OCI-LY7 (cell line): ENCODE measurements around the gene CNGA1.
"Not testable (repeated sequence)": the region's sequence is repeated elsewhere in the genome, so short reads cannot be mapped to it uniquely, and the experiment has no call there.

Experiments
- CTCF ChIP-seq: fragments of 200-600 bp; sonication (generic); conservative IDR thresholded peaks from 2 replicates; pipeline ENCODE4 v1.5.1; 2014; ENCODE audit warnings: mild to moderate bottlenecking, antibody characterized with exemption, low read length, moderate library complexity, mixed read lengths
- EZH2phosphoT487 ChIP-seq: fragments of 200-600 bp; sonication (generic); IDR thresholded peaks from 2 replicates; pipeline ENCODE4 v1.6.1; 2018; ENCODE audit warnings: low read depth, borderline replicate concordance, mild to moderate bottlenecking, mixed run types, antibody characterized with exemption, low read length, moderate library complexity, mixed read lengths

DNA sequence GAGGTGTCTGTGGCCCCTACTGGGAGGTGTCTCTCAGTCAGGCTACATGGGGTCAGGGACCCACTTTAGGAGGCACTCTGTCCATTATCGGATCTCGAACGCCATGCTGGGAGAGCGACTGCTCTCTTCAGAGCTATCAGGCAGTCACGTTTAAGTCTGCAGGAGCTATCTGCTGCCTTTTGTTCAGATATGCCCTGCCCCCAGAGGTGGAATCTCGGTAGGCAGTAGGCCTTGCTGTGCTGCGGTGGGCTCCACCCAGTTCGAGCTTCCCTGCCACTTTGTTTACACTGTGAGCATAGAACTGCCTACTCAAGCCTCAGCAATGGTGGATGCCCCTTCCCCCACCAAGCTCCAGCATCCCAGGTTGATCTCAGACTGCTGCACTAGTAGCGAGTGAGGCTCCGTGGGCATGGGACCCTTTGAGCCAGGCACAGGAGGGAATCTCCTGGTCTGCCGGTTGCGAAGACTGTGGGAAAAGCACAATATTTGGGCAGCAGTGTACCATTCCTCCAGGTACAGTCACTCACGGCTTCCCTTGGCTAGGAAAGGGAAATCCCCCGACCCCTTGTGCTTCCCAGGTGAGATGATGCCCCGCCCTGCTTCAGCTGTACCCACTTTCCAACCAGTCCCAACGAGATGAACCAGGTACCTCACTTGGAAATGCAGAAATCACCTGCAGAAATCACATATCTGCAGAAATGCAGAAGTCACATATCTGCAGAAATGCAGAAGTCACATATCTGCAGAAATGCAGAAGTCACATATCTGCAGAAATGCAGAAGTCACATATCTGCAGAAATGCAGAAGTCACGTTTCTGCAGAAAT is 93.8 kb downstream of the CNGA1 start:
- not testable (repeated sequence) for TF ChIP-seq CTCF, EZH2phosphoT487
